NCI-H345 treated with DMSO at 0.1 percent for 48 hours (cell line): ENCODE data around the gene DNAJC22.
A peak's percentile ranks its signal among the peaks of the same experiment; 100 is the strongest.
"Not testable (repeated sequence)": the region's sequence is repeated elsewhere in the genome, so short reads cannot be mapped to it uniquely, and the experiment has no call there.

Experiments used
- DNase-seq: peaks from one replicate; lab custom pipeline; 2025; ENCODE audit not compliant: unreplicated experiment; lab: John Stamatoyannopoulos, UW

The DNAJC22 gene

DNA sequence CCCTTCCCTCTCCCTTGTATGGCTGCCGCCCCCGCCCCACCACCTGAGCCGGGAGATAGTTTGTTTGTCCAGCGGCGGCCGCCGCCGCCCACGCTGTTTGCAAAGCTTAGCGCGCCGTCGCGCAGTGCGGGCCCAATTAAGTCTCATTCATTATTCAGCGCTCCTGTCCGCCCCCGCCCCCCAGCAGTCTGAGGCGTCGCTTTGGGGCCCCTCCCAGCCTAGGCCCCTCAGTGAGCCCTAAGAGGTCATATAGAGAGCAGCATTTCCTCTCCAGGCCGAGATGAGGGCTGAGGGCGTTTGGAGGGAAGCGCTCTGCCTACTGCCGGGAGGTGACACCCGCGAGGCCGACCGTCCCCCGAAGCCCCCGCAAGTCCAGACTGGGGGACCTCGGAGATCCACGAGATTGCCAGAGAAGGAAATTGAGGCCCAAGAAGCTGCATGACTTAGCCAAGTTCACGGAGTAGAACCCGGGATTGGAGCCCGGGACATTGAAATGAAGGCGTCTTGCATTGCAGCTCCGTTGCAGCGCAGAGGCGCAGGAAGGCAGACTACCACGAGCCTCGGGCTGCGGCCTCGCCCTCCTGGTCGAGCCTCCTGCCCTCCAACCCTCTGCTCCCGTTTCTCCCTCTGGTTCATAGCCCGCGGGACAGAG, at the start of gene DNAJC22:
TSS of gene DNAJC22 (plus strand) at position 230 of the 652 bp plus-strand sequence. CDS start 1,985 bp downstream, outside the sequence.
- no peak for DNase-seq

DNA sequence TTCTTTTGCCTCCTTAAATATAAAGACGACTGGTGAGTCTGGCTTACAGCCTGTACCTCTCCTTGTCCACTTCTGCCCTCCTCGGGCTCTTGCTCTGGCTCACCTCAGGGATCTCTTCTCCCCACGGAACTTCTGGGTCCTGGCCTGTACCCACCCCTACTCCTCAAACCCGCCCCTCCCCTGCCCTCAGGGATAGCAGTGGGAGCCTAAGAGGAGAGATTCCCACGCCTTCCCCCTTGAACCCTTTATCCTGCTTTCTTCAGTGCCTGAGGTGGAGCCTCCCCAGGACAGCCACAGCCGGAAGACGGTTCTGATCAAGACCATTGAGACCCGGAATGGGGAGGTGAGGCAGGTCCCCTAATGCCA, 49.0 kb upstream of the DNAJC22 start:
- DNase-seq: no peak

DNA sequence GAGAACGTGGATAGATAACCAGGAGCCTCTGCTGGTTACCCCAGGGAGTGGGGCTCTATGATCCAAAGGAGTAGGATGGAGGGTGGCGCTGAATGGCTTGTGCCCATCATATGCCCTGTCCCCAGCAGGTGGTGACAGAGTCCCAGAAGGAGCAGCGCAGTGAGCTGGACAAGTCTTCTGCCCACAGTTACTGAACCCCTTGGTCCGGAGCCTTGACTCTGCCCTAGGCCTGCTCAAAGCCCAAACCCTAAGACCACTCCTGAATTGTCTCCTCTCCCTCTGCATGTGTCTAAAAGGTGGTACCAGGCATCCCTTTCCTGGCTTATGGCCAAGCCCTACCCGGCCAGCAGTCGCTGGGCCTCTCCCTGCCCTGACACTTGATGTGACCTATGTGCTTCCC, 48.5 kb upstream of the DNAJC22 start:
- DNase-seq: no peak

DNA sequence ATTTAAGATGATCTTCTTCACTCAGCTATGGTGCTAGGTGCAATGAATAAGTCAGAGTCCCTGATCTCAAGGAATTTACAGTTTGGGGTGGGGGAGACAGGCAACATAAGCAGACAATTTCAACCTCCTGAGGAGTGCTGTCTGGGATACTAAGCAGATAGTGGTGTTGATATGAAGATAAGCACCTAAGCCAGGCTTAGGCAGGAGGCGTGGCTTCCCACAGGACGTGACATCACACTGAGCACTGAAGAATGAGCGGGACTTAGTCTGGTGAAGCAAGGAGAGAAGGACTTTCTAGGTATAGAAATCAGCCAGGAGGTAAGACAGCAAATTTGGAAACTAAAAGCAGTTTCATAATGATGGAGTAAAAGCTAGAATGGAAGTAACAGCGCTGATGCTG, 44.9 kb upstream of the DNAJC22 start:
- DNase-seq: no peak

DNA sequence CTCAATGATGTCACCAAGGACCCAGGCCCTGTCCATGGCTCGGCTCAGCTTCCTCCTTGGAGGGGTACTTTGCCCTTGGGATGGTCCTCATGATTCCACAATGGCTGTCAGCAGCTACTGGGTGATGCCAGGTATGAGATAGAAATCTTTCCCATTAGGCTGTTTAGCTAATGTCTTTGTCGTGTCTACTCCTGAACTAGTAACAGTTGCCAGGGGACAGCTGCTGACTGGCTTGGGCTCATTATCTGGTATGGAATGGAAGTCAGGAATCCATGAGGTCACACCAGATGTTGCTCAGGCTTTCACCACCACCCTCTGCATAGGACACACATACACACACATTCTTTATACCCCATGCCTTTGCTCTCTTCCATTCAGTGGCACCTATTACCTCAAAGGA, 42.5 kb upstream of the DNAJC22 start:
- DNase-seq: no peak

DNA sequence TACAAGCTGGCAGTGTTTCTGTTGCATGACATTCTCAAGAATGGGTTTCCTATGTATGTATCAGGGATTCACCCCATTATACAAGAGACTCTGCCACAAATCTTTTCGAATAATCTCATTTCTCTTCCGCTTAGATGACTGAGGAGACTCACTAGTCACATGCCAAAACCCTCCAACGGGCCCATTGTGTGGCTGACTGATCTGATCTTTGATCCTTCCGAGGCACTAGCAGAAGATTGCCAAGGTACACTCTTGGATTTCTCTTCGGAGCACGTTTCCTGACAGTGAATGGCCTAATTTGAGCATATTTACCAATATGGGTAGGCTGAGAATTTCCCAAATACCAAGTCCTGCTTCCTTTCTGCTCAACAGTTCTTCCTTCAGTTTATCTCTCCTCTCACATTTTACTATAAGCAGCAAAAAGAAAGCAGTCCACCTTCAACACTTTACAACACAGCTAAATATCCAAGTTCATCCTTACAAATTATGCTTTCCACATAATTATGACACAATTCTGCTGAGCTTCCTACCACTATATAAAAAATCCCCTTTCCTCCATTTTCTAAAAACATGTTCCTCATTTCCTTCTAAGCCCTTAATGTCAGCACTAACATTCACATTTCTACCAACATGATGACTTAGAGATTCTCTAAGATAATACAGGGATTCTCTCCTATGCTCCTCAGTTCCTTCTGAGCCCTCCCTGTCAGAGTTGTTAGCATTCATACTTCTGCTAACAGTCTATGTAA, 40.8 kb upstream of the DNAJC22 start:
- DNase-seq: no peak

DNA sequence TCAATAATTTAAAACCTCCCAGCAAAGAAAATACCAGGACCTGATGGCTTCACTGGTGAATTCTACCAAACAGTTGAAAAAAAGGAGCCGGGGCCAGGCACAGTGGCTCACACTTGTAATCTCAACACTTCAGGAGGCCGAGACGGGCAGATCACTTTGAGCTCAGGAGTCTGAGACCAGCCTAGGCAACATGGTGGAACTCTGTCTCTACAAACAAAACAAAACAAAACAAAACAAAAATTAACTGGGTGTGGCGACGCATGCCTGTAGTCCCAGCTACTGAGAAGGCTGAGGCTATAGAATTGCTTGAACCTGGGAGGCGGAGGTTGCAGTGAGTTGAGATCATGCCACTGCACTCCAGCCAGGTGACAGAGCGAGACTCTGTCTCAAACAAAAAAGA, 37.3 kb upstream of the DNAJC22 start:
- no peak for DNase-seq

DNA sequence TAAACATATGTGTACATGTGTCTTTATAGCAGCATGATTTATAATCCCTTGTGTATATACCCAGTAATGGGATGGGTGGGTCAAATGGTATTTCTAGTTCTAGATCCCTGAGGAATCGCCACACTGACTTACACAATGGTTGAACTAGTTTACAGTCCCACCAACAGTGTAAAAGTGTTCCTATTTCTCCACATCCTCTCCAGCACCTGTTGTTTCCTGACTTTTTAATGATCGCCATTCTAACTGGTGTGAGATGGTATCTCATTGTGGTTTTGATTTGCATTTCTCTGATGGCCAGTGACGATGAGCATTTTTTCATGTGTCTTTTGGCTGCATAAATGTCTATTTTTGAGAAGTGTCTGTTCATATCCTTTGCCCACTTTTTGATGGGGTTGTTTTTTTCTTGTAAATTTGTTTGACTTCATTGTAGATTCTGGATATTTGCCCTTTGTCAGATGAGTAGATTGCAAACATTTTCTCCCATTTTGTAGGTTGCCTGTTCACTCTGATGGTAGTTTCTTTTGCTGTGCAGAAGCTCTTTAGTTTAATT, 36.2 kb upstream of the DNAJC22 start:
- not testable (repeated sequence) for DNase-seq

DNA sequence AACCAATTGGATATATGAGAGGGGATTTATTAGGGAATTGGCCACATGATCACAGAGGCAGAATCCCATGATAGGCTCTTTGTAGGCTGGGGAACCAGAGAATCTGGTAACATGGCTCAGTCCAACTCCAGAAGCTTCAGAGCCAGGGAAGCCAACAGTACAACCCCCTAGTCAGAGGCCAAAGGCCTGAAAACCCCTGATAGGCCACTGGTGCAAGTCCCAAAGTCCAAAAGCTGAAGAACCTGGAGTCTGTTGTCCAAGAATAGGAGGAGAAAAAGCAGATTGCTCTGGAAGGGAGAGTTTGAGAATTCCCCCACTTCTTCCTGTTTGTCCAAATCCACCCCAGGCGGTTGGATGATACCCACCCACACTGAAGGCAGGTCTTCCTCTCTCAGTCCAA, 31.9 kb upstream of the DNAJC22 start:
- no peak for DNase-seq

DNA sequence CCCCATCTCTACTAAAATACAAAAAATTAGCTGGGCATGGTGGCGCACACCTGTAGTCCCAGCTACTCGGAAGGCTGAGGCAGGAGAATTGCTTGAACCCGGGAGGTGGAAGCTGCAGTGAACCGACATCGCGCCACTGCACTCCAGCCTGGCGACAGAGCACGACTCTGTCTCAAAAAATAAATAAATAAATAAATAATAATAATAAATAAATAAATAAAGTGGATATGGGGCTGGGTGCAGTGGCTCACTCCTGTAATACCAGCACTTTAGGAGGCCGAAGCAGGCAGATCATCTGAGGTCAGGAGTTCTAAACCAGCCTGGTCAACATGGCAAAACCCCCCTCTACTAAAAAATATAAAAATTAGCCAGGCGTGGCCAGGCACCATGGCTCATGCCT, 29.6 kb upstream of the DNAJC22 start:
- not testable (repeated sequence) for DNase-seq

DNA sequence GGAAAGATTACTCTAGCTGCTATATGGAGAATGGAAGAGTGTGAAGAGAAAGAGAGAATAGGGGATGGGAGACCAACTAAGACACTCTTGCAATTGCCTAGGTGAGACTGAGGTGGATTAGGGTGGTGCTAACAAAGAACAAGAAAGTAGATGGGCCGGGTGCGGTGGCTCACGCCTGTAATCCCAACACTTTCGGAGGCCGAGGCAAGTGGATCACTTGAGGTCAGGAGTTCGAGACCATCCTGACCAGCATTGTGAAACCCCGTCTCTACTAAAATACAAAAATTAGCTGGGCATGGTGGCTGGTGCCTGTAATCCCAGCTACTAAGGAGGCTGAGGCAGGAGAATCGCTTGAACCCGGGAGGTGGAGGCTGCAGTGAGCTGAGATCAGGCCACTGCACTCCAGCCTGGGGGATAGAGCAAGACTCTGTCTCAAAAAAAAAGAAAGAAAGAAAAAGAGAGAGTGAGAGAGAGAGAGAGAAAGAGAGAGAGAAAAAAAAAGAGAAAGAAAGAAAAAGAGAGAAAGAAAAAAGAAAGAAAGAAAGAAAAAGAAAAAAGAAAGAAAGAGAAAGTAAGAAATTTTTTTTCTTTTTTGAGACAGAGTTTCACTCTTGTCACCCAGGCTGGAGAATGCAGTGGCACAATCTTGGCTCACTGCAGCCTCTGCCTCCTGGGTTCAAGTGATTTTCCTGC, 26.1 kb upstream of the DNAJC22 start:
- not testable (repeated sequence) for DNase-seq

DNA sequence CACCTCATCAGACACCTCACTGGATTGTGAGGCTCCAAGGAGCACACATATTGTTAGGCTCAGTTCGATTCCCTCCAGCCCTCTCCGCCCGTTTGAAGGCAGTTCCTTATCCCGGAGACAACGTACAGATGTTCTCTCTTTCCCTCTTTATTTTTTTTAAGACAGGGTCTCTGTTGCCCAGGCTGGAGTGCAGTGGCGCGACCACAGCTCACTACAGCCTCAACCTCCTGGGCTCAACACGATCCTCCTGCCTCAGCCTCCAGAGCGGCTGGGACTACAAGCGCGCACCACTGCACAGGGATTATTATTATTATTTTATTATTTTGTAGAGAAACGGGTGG, 24.4 kb upstream of the DNAJC22 start:
- DNase-seq: no peak

DNA sequence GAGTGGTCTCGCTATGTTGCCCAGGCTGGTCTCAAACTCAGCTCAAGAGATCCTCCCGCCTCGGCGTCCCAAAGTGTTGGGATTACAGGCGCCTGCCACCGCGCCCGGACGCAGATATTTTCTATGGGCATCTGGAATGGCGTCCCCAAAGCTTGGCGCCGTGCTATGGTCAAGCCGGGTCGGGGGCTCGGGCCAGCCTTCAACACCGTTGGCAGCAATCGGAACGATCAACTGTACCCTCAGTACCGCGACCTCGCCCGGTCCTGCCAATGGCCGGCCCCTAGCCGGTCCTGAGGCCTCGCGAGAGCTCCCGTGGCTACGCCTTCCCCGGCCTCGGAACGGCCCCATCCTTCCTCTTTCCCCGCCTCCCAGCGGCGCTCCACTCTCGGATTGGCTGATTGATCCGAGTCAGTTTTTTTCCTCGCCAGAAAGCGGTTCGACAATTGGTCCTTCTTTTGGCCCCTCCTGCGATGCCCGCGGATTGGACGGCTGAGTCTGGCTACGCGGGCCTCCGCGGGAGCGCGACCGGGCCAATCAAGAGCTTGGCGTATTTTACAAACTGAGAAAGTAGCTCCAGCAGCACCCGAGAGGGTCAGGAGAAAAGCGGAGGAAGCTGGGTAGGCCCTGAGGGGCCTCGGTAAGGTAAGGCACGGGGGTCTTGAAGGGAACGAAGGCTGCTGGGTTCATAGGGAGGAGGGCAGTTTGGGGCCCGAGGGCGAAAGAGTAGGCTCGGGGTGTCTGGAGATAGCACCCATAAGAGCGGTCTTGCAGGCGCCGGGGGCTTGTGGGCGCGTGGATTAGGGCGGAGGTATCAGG, 23.8 kb upstream of the DNAJC22 start, which contains the start of gene TROAP:
TSS of gene TROAP (plus strand) at position 548 of the 816 bp plus-strand sequence. CDS start 354 bp downstream, outside the sequence.
- peak; percentile 22 for DNase-seq

DNA sequence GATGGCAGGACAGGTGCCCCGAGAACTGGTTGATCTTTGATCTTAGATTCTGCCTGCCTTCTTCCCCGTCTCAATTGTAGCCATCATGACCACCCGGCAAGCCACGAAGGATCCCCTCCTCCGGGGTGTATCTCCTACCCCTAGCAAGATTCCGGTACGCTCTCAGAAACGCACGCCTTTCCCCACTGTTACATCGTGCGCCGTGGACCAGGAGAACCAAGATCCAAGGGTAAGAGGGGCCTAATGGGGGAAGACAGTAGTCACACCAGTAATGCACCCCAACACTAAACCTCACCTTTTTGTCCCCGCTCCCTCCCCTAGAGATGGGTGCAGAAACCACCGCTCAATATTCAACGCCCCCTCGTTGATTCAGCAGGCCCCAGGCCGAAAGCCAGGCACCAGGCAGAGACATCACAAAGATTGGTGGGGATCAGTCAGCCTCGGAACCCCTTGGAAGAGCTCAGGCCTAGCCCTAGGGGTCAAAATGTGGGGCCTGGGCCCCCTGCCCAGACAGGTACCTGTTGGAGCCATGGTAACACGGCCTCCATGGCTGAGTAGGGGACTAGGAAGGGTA, 23.1 kb upstream of the DNAJC22 start:
- no peak for DNase-seq

DNA sequence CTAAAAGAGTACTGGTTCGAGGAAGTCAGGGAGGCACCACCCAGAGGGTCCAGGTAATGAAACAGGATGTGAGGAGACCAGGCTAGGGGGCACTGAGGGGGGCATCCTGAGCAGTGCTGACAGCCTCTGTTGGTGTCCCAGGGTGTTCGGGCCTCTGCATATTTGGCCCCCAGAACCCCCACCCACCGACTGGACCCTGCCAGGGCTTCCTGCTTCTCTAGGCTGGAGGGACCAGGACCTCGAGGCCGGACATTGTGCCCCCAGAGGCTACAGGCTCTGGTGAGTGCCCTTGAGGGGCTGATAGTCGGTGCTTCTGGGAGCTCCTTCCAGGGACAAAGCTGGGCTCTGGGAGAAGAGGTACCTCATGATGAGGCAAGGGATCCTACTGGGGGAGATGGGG, 21.1 kb upstream of the DNAJC22 start:
- DNase-seq: no peak

DNA sequence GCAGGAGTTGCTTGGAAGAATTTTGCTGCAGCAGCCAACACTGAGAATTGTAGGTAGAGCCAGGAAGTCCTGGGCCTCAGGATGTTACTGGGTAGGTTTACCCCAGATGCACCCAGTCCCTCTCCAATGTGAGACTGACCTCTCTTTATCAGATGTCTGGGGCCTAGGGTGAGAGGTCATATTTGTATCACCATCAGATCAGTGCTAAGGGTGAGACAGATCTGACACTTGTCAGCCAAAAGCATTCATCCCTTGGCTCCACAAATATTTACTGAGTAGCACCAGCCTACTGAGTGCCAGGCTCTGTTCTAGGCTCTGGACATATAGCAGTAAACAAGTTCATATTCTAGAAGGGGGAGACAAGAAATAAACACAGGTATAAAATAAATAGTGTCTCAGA, 19.3 kb upstream of the DNAJC22 start:
- DNase-seq: no peak

DNA sequence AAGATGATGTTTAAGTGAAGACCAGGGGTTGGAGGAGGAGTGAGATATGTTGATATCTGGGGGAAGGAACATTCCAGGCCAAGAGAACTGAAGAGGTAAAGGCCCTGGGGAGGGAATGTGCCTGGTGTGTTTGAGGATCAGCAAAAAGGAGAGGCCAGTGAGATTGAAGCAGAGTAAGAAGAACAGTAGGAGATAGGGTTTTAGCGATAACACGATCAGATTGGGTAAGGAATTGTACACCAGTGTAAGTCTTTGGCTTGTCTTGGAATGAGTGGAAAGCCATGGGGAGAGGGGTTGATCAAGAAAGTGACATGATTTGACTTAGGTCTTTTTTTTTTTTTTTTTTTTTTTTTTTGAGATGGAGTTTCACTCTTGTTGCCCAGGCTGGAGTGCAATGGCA, 18.8 kb upstream of the DNAJC22 start:
- no peak for DNase-seq

DNA sequence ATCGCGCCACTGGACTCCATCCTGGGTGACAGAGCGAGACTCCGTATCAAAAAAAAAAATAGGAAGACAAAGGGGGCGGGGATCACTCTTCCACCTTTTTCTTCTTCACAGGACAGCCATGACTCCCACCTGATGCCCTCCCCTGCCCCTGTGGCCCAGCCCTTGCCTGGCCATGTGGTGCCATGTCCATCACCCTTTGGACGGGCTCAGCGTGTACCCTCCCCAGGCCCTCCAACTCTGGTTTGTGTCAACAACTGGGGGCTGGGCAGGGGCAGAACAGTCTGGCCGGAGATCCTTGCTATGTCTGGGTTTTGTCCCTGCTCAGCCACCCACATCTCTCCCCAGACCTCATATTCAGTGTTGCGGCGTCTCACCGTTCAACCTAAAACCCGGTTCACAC, 17.9 kb upstream of the DNAJC22 start:
- no peak for DNase-seq

DNA sequence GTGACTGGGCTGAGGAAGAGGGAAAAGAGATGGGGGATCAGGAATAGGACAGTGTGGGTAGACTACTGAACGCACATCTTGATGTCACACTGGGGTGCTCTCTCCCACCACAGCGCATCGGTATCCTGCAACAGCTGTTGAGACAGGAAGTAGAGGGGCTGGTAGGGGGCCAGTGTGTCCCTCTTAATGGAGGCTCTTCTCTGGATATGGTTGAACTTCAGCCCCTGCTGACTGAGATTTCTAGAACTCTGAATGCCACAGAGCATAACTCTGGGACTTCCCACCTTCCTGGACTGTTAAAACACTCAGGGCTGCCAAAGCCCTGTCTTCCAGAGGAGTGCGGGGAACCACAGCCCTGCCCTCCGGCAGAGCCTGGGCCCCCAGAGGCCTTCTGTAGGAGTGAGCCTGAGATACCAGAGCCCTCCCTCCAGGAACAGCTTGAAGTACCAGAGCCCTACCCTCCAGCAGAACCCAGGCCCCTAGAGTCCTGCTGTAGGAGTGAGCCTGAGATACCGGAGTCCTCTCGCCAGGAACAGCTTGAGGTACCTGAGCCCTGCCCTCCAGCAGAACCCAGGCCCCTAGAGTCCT, 16.6 kb upstream of the DNAJC22 start:
- DNase-seq: no peak

DNA sequence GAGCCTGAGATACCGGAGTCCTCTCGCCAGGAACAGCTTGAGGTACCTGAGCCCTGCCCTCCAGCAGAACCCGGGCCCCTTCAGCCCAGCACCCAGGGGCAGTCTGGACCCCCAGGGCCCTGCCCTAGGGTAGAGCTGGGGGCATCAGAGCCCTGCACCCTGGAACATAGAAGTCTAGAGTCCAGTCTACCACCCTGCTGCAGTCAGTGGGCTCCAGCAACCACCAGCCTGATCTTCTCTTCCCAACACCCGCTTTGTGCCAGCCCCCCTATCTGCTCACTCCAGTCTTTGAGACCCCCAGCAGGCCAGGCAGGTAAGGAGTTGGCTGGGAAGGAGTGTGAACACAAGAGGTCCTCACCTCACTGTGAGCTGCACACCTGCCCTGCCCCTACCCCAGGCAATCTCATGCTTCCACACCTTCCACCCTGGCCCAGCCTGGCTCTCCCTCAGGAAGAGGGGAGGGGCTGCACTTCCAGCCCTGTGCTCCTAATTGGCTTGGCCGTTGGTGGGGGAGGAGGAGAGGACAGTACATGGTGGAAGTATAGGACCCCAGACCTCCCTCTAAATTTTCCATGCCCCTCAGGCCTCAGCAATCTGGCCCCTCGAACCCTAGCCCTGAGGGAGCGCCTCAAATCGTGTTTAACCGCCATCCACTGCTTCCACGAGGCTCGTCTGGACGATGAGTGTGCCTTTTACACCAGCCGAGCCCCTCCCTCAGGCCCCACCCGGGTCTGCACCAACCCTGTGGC, 15.9 kb upstream of the DNAJC22 start:
- no peak for DNase-seq
